ENCODE data around the gene RNF145. TPM values are rescaled to one million over a fixed set of nuclear protein-coding genes. Genes with fewer than 3 reads are reported as not detected.

Gene RNF145
- total and polyA plus RNA-seq, 10 donors = 27.6 to 90.7 (median 69.6) TPM

- peak overlapping the region in 4 of 8 donors; percentile 0 to 41 (median 20) for H3K27ac ChIP-seq
- H3K4me3 ChIP-seq = no peak overlapping the region
- intact Hi-C loops (cut with DNase I; ENCODE audit: low total_unique reads) = no loop called here
- no peaks in the 10 kb centered on the region for H3K27me3 ChIP-seq (replicated peaks in 1 of 7)
- H3K36me3 ChIP-seq = peaks cover 0 to 66% (median 14%) of the 10 kb centered on the region in 6 donors
- WGBS, 5 donors = 60 to 72% (median 70%) methylated on average over 3 of the region's 3 CpGs
- TF ChIP-seq CTCF (IDR thresholded peaks at IDR 0.05 in 8 of 11, conservative IDR thresholded peaks at IDR 0.05 in 3 of 11) = no peak
- TF ChIP-seq POLR2A (IDR thresholded peaks at IDR 0.05) = no peak
- TF ChIP-seq POLR2AphosphoS5 (IDR thresholded peaks at IDR 0.05) = no peak
- H3K9me3 ChIP-seq = no peaks in the 10 kb centered on the region
- peaks cover 7 to 73% (median 22%) of the 10 kb centered on the region in 6 donors for H3K4me1 ChIP-seq
- no peak for DNase-seq
These were observed 21.6 kb downstream of the RNF145 start for GRCh38 chr5:159187719-159188118.

GRCh38 chr5:159186319-159186718 is 23.0 kb downstream of the RNF145 start:
- intact Hi-C loops (cut with DNase I; ENCODE audit: low total_unique reads) = no loop called here
- H3K4me3 ChIP-seq = no peak overlapping the region
- H3K9me3 ChIP-seq = no peaks in the 10 kb centered on the region
- no peaks in the 10 kb centered on the region for H3K27me3 ChIP-seq (replicated peaks in 1 of 7)
- H3K4me1 ChIP-seq = peaks cover 19 to 73% (median 33%) of the 10 kb centered on the region in 6 donors
- DNase-seq = no peak
- peaks cover 0 to 58% (median 13%) of the 10 kb centered on the region in 6 donors for H3K36me3 ChIP-seq
- TF ChIP-seq CTCF (IDR thresholded peaks at IDR 0.05 in 8 of 11, conservative IDR thresholded peaks at IDR 0.05 in 3 of 11) (no peak), POLR2A (IDR thresholded peaks at IDR 0.05) (no peak), POLR2AphosphoS5 (IDR thresholded peaks at IDR 0.05) (no peak)
- no peak overlapping the region for H3K27ac ChIP-seq
- WGBS, 5 donors = 91 to 99% (median 94%) methylated on average over 4 of the region's 4 CpGs

- intact Hi-C loops (cut with DNase I; ENCODE audit: low total_unique reads) = no loop called here
- no peak for DNase-seq
These were observed 23.6 kb downstream of the RNF145 start for GRCh38 chr5:159185773-159186172.

More at GRCh38 chr5:159185773-159186172, 23.6 kb downstream of the RNF145 start:
- Histone ChIP-seq H3K4me1 (peaks cover 24 to 73% (median 37%) of the 10 kb centered on the region in 6 donors), H3K9me3 (no peaks in the 10 kb centered on the region), H3K27ac (peak overlapping the region in 3 of 8 donors; percentile 6 to 42 (median 26)), H3K27me3 (replicated peaks in 1 of 7) (no peaks in the 10 kb centered on the region), H3K4me3 (no peak overlapping the region), H3K36me3 (peaks cover 0 to 64% (median 15%) of the 10 kb centered on the region in 6 donors)
- WGBS, 5 donors = 85 to 96% (median 88%) methylated on average over 10 of the region's 10 CpGs
- TF ChIP-seq POLR2A (IDR thresholded peaks at IDR 0.05) (no peak), POLR2AphosphoS5 (IDR thresholded peaks at IDR 0.05) (no peak), CTCF (IDR thresholded peaks at IDR 0.05 in 8 of 11, conservative IDR thresholded peaks at IDR 0.05 in 3 of 11) (no peak)

All from spleen (tissue), 11 donors.